H9 (cell line): ENCODE data around the gene TNKS1BP1. TPM values are rescaled to one million over a fixed set of nuclear protein-coding genes. Genes with fewer than 3 reads are reported as not detected.

Experiments used
- DNase-seq: peaks from one replicate; pipeline ENCODE4 v3.0.0-alpha.2; 2017
- H2AFZ ChIP-seq: one replicate; pipeline ENCODE4 v1.6.1; 2013; ENCODE audit warnings: mild to moderate bottlenecking, low read length, control low read depth, moderate library complexity
- H2AK5ac ChIP-seq: 2 replicates; pipeline ENCODE4 v1.6.1; 2013; ENCODE audit warnings: low read length, control low read depth, mixed read lengths; ENCODE audit not compliant: insufficient read length
- H2BK120ac ChIP-seq: one replicate; pipeline ENCODE4 v1.6.1; 2013; ENCODE audit warnings: low read depth, mild to moderate bottlenecking, low read length, control low read depth, inconsistent platforms; ENCODE audit not compliant: poor library complexity, severe bottlenecking
- H2BK12ac ChIP-seq: 2 replicates; pipeline ENCODE4 v1.6.1; 2013; ENCODE audit warnings: low read length, control low read depth, mixed read lengths, low read depth; ENCODE audit not compliant: insufficient read length
- H2BK15ac ChIP-seq: 2 replicates; pipeline ENCODE4 v1.6.1; 2013; ENCODE audit warnings: low read depth, low read length, control low read depth
- H2BK20ac ChIP-seq: one replicate; pipeline ENCODE4 v1.6.1; 2013; ENCODE audit warnings: low read depth, mild to moderate bottlenecking, low read length, control low read depth, inconsistent platforms; ENCODE audit not compliant: poor library complexity, severe bottlenecking
- H2BK5ac ChIP-seq: 2 replicates; pipeline ENCODE4 v1.6.1; 2013; ENCODE audit warnings: low read length, control low read depth, mixed read lengths; ENCODE audit not compliant: insufficient read length
- H3K14ac ChIP-seq: 2 replicates; pipeline ENCODE4 v1.6.1; 2013; ENCODE audit warnings: low read length, control low read depth; ENCODE audit not compliant: insufficient read depth
- H3K18ac ChIP-seq: 2 replicates; pipeline ENCODE4 v1.6.1; 2013; ENCODE audit warnings: low read depth, mild to moderate bottlenecking, mixed read lengths, low read length, control low read depth; ENCODE audit not compliant: insufficient read length
- H3K23ac ChIP-seq: 2 replicates; pipeline ENCODE4 v1.6.1; 2013; ENCODE audit warnings: low read length, control low read depth, mixed read lengths, low read depth; ENCODE audit not compliant: insufficient read length
- H3K23me2 ChIP-seq: 2 replicates; pipeline ENCODE4 v1.6.1; 2013; ENCODE audit warnings: low read depth, mild to moderate bottlenecking, mixed read lengths, low read length, control low read depth; ENCODE audit not compliant: insufficient read length, poor library complexity, severe bottlenecking
- H3K27ac ChIP-seq: 2 replicates; pipeline ENCODE4 v1.5.1; 2013; ENCODE audit warnings: low read length, control low read depth, mixed read lengths, low read depth; ENCODE audit not compliant: insufficient read length
- H3K27me3 ChIP-seq: 2 replicates; pipeline ENCODE4 v1.6.1; 2013; ENCODE audit warnings: low read length, control low read depth, inconsistent platforms; ENCODE audit not compliant: insufficient read depth
- H3K4ac ChIP-seq: 2 replicates; pipeline ENCODE4 v1.6.1; 2013; ENCODE audit warnings: low read depth, mild to moderate bottlenecking, control low read depth, inconsistent platforms, low read length, moderate library complexity
- H3K4me1 ChIP-seq: 2 replicates; pipeline ENCODE4 v1.6.1; 2013; ENCODE audit warnings: low read length, control low read depth, inconsistent platforms; ENCODE audit not compliant: insufficient read depth
- H3K4me2 ChIP-seq: 2 replicates; pipeline ENCODE4 v1.6.1; 2013; ENCODE audit warnings: low read length, control low read depth, mixed read lengths; ENCODE audit not compliant: insufficient read length, insufficient read depth
- H3K56ac ChIP-seq: 2 replicates; pipeline ENCODE4 v1.6.1; 2013; ENCODE audit warnings: low read depth, mild to moderate bottlenecking, mixed read lengths, low read length, control low read depth; ENCODE audit not compliant: insufficient read length
- H3K79me1 ChIP-seq: 2 replicates; pipeline ENCODE4 v1.6.1; 2013; ENCODE audit warnings: low read depth, mild to moderate bottlenecking, moderate library complexity, low read length, control low read depth, inconsistent platforms; ENCODE audit not compliant: insufficient read depth, poor library complexity, severe bottlenecking
- H3K79me2 ChIP-seq: 2 replicates; pipeline ENCODE4 v1.6.1; 2013; ENCODE audit warnings: low read length, control low read depth, inconsistent platforms; ENCODE audit not compliant: insufficient read depth
- H3K9ac ChIP-seq: 2 replicates; pipeline ENCODE4 v1.6.1; 2013; ENCODE audit warnings: low read length, control low read depth, mixed read lengths; ENCODE audit not compliant: insufficient read length; ENCODE audit errors: extremely low read depth
- H3K9me3 ChIP-seq: one replicate; pipeline ENCODE4 v1.6.1; 2013; ENCODE audit warnings: low read depth, low read length, inconsistent platforms; ENCODE audit not compliant: control insufficient read depth
- H3T11ph ChIP-seq: one replicate; pipeline ENCODE4 v1.6.1; 2013; ENCODE audit warnings: mild to moderate bottlenecking, low read length, control low read depth, inconsistent platforms
- H4K20me1 ChIP-seq: one replicate; pipeline ENCODE4 v1.6.1; 2013; ENCODE audit not compliant: control insufficient read depth, insufficient read length, insufficient read depth
- H4K5ac ChIP-seq: 2 replicates; pipeline ENCODE4 v1.6.1; 2013; ENCODE audit warnings: low read depth, mild to moderate bottlenecking, mixed read lengths, low read length, control low read depth; ENCODE audit not compliant: insufficient read length
- H4K8ac ChIP-seq: replicated peaks from 2 replicates; pipeline ENCODE4 v1.6.1; 2013; ENCODE audit warnings: low read length, control low read depth, mixed read lengths, low read depth; ENCODE audit not compliant: insufficient read length
- H4K91ac ChIP-seq: 2 replicates; pipeline ENCODE4 v1.6.1; 2013; ENCODE audit warnings: low read depth, mild to moderate bottlenecking, moderate library complexity, mixed read lengths, low read length, control low read depth; ENCODE audit not compliant: insufficient read length
- H3K27ac Mint-ChIP-seq, 3 experiments: 2 replicates in 2 of 3; 3 replicates in 1 of 3; pipeline ENCODE4 v1.8.0; 2020 to 2021; ENCODE audit warnings: mixed read lengths in 3 of 3, mild to moderate bottlenecking in 1 of 3, moderate library complexity in 1 of 3
- H3K27me3 Mint-ChIP-seq: 2 replicates; pipeline ENCODE4 v1.8.0; 2021; ENCODE audit warnings: low read depth, mild to moderate bottlenecking, moderate library complexity, mixed read lengths
- H3K36me3 Mint-ChIP-seq, 3 experiments: 2 replicates in 2 of 3; 3 replicates in 1 of 3; pipeline ENCODE4 v1.8.0; 2020 to 2021; ENCODE audit warnings: low read depth in 3 of 3, mixed read lengths in 3 of 3; ENCODE audit not compliant: insufficient read depth in 1 of 3
- H3K4me1 Mint-ChIP-seq, 2 experiments: 2 replicates each; pipeline ENCODE4 v1.8.0; 2020; ENCODE audit warnings: mixed read lengths in 2 of 2
- H3K4me3 Mint-ChIP-seq, 2 experiments: 2 replicates in 1 of 2; 3 replicates in 1 of 2; pipeline ENCODE4 v1.8.0; 2020 to 2021; ENCODE audit warnings: mild to moderate bottlenecking in 2 of 2, mixed read lengths in 2 of 2, moderate library complexity in 1 of 2
- H3K9me3 Mint-ChIP-seq, 2 experiments: 2 replicates in 1 of 2; 3 replicates in 1 of 2; pipeline ENCODE4 v1.8.0; 2020; ENCODE audit warnings: mild to moderate bottlenecking in 2 of 2, mixed read lengths in 2 of 2, moderate library complexity in 1 of 2
- CTCF ChIP-seq: fragments of 200-600 bp; sonication (generic); conservative IDR thresholded peaks from 3 replicates; pipeline ENCODE4 v1.8.0; 2021; ENCODE audit warnings: antibody characterized with exemption, mild to moderate bottlenecking
- WGBS: extraction: QIAGEN DNeasy Blood & Tissue Kit; methylation state at CpG from one replicate; pipeline ENCODE4 v1.1.7; 2013; ENCODE audit warnings: missing lambda C conversion rate, low lambda C conversion rate, mixed read lengths; ENCODE audit not compliant: insufficient read length; ENCODE audit errors: extremely low coverage; 5-methylcytosine and 5-hydroxymethylcytosine counted together
- total RNA-seq: library from RNA; stranded (reverse); gene quantifications from 2 replicates; pipeline ENCODE4 v1.2.1, GENCODE V29; 2021

The TNKS1BP1 gene
- total RNA-seq, 1 experiment from 2014 or later, result 130 TPM

DNA sequence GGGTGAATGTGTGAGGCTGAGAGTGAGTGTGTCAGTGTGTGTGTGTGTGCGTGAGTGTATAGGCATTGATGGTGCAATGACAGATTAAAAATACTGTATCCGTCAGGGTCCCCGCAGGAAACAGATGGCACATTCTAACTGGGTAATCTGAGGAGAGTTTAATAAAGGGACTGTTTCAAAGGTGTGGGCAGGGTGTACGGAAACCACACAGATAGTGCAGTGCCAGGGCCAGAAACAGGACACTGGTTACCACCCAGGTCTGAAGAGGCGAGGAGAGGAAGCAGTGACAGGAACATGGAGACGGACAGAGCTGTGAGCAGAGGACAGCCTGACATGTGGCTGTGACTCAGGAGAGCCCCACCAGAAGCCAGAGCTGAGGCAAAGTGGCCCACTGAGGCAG is 29.9 kb upstream of the TNKS1BP1 start:
- Histone ChIP-seq H3K79me1 (no peaks in the 10 kb centered on the region), H3K79me2 (no peaks in the 10 kb centered on the region), H3K4me2 (no peak overlapping the region), H3K18ac (no peak overlapping the region), H3K56ac (no peak overlapping the region), H2BK15ac (no peak overlapping the region), H3K23me2 (peaks cover under 1% of the 10 kb centered on the region), H4K91ac (no peak overlapping the region), H2AFZ (no peak overlapping the region), H3K4me1 (no peaks in the 10 kb centered on the region), H2BK12ac (no peak overlapping the region), H3K9me3 (no peaks in the 10 kb centered on the region), H3K27ac (no peak overlapping the region), H4K8ac (no peak overlapping the region), H3K4ac (no peak overlapping the region), H2BK5ac (no peak overlapping the region), H2BK120ac (no peak overlapping the region), H3K14ac (no peak overlapping the region), H2AK5ac (no peak overlapping the region), H3K27me3 (no peaks in the 10 kb centered on the region), H4K20me1 (no peaks in the 10 kb centered on the region), H2BK20ac (no peak overlapping the region), H3K9ac (no peak overlapping the region), H3K23ac (no peak overlapping the region), H3T11ph (no peak overlapping the region), H4K5ac (no peak overlapping the region)
- no peak for TF ChIP-seq CTCF
- peaks cover 0 to 5% (median 0%) of the 10 kb centered on the region in 3 experiments; a peak in 2 of 7 replicates for H3K36me3 Mint-ChIP-seq
- H3K9me3 Mint-ChIP-seq, result peaks cover 3 to 8% of the 10 kb centered on the region in 2 experiments; a peak in 4 of 5 replicates
- WGBS, result no CpG with 5 or more reads among the region's 6 CpGs
- no peak for DNase-seq
- peaks cover 27 to 36% of the 10 kb centered on the region in 2 experiments for H3K4me1 Mint-ChIP-seq
- no peak overlapping the region; a peak in 1 of 7 replicates for H3K27ac Mint-ChIP-seq
- H3K4me3 Mint-ChIP-seq, result no peak overlapping the region
- H3K27me3 Mint-ChIP-seq, result peaks cover 15% of the 10 kb centered on the region
